ENCODE measurements around the gene OSMR.

Gene OSMR

DNA sequence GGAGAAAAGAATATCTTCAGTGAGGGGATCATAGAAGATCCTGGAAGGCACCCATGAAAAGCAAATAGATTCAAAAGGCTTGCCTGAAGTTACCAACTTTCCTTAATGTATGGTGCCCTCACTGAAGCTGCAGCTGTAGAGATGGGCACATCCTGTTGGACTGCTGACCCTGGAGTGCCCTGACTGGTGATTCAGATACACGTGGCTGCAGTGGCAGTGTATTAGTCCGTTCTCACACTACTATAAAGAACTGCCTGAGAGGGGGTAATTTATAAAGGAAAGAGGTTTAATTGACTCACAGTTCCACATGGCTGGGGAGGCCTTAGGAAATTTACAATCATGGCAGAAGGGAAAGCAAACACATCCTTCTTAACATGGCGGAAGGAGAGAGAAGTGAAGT, 80.3 kb downstream of the OSMR start:
- Histone ChIP-seq H3K9me3 (ENCODE audit: low read length) (no peaks in the 10 kb centered on the region), H2AFZ (ENCODE audit: low read depth, low read length) (no peak overlapping the region), H3K27me3 (ENCODE audit: insufficient read depth, low read length) (no peaks in the 10 kb centered on the region), H3K36me3 (ENCODE audit: insufficient read depth, low read length) (no peaks in the 10 kb centered on the region), H3K4me3 (ENCODE audit: low read length) (no peak overlapping the region), H3K4me1 (ENCODE audit: insufficient read depth, low read length) (no peaks in the 10 kb centered on the region)

DNA sequence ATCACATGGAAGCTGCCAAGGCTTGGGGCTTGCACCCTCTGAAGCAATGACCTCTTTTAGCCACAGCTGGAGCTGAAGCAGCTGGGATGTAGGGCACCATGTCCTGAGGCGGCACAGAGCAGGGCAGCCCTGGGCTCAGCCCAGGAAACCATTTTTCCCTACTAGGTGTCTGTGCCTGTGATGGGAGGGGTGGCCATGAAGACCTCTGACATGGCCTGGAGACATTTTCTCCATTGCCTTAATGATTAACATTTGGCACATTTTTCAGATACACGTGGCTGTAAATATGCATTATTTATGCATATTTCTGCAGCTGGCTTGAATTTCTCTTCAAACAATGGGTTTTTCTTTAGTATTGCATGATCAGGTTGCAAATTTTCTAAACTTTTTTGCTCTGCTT, 81.7 kb downstream of the OSMR start:
- Histone ChIP-seq H2AFZ (ENCODE audit: low read depth, low read length) (no peak overlapping the region), H3K36me3 (ENCODE audit: insufficient read depth, low read length) (no peaks in the 10 kb centered on the region), H3K9me3 (ENCODE audit: low read length) (no peaks in the 10 kb centered on the region), H3K27me3 (ENCODE audit: insufficient read depth, low read length) (no peaks in the 10 kb centered on the region), H3K4me1 (ENCODE audit: insufficient read depth, low read length) (no peaks in the 10 kb centered on the region), H3K4me3 (ENCODE audit: low read length) (no peak overlapping the region)

DNA sequence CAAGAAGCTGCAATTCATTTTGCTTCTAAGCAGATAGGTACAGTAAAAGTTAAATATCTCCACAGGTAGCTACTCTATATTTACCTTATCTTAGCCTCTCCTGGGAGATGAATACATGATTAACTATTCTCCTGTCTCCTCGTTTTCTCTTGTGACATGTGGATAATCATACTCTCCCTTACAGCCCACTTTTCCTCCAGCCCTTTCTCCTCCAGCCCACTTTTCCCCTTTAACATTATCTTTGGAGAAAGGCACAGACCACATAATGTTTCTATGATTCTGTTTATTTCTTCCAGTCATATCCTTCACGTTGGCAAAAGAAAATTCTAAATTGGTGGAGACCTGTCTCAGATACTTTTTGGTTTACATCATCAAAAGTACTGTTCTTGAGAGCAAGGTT, 84.0 kb downstream of the OSMR start:
- no peak overlapping the region for H2AFZ ChIP-seq (ENCODE audit: low read depth, low read length)

DNA sequence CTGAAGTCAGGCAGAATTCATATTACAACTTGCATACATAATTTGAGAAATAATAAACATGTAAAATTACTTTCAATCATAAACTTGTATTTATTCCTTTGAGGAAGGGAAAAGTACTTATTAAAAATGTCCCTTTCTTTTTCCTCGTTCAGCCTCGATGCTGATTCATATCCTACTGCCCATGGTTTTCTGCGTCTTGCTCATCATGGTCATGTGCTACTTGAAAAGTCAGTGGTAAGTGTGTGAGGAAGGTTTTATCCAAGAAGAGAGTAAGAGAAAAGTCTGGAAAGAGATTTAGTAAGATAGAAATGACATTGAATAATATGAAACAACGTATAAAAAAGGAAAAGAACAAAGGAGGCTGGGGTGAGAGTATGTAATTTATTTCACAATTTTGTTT, 85.9 kb downstream of the OSMR start:
- Histone ChIP-seq H3K4me3 (ENCODE audit: low read length) (no peak overlapping the region), H3K9me3 (ENCODE audit: low read length) (no peaks in the 10 kb centered on the region), H3K27me3 (ENCODE audit: insufficient read depth, low read length) (no peaks in the 10 kb centered on the region), H3K36me3 (ENCODE audit: insufficient read depth, low read length) (no peaks in the 10 kb centered on the region), H2AFZ (ENCODE audit: low read depth, low read length) (no peak overlapping the region), H3K4me1 (ENCODE audit: insufficient read depth, low read length) (no peaks in the 10 kb centered on the region)

More for the DNA sequence above, 84.0 kb downstream of the OSMR start:
- Histone ChIP-seq H3K4me1 (ENCODE audit: insufficient read depth, low read length) (no peaks in the 10 kb centered on the region), H3K27me3 (ENCODE audit: insufficient read depth, low read length) (no peaks in the 10 kb centered on the region), H3K4me3 (ENCODE audit: low read length) (no peak overlapping the region), H3K36me3 (ENCODE audit: insufficient read depth, low read length) (no peaks in the 10 kb centered on the region), H3K9me3 (ENCODE audit: low read length) (no peaks in the 10 kb centered on the region)

DNA sequence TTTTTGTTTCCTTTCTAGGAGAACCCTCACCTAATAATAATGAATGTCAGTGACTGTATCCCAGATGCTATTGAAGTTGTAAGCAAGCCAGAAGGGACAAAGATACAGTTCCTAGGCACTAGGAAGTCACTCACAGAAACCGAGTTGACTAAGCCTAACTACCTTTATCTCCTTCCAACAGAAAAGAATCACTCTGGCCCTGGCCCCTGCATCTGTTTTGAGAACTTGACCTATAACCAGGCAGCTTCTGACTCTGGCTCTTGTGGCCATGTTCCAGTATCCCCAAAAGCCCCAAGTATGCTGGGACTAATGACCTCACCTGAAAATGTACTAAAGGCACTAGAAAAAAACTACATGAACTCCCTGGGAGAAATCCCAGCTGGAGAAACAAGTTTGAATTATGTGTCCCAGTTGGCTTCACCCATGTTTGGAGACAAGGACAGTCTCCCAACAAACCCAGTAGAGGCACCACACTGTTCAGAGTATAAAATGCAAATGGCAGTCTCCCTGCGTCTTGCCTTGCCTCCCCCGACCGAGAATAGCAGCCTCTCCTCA, 87.1 kb downstream of the OSMR start:
- Histone ChIP-seq H3K4me1 (ENCODE audit: insufficient read depth, low read length) (no peaks in the 10 kb centered on the region), H3K36me3 (ENCODE audit: insufficient read depth, low read length) (peaks cover 2% of the 10 kb centered on the region), H3K27me3 (ENCODE audit: insufficient read depth, low read length) (no peaks in the 10 kb centered on the region), H3K9me3 (ENCODE audit: low read length) (no peaks in the 10 kb centered on the region), H2AFZ (ENCODE audit: low read depth, low read length) (no peak overlapping the region), H3K4me3 (ENCODE audit: low read length) (no peak overlapping the region)

DNA sequence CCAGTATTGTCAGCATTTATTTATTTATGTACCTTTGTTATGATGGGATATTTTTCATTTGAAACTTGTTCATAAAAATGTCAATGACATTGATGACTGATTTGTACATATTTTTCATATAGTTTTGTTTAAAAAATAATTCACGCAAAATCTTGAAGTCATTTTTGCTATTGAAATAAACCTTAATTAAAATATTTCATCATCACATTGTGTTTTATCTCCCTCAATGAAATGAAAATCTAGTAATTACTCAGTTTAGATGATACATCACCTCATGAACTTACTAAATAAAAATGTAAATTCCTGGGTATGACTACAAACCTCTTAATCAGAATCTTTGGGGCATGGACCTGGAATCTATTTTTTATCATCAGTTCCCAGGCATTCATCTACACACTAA, 89.6 kb downstream of the OSMR start:
- no peak overlapping the region for H2AFZ ChIP-seq (ENCODE audit: low read depth, low read length)
- H3K4me3 ChIP-seq (ENCODE audit: low read length), result no peak overlapping the region
- H3K4me1 ChIP-seq (ENCODE audit: insufficient read depth, low read length), result no peaks in the 10 kb centered on the region
- H3K9me3 ChIP-seq (ENCODE audit: low read length), result no peaks in the 10 kb centered on the region
- no peaks in the 10 kb centered on the region for H3K27me3 ChIP-seq (ENCODE audit: insufficient read depth, low read length)
- H3K36me3 ChIP-seq (ENCODE audit: insufficient read depth, low read length), result peaks cover 5% of the 10 kb centered on the region

DNA sequence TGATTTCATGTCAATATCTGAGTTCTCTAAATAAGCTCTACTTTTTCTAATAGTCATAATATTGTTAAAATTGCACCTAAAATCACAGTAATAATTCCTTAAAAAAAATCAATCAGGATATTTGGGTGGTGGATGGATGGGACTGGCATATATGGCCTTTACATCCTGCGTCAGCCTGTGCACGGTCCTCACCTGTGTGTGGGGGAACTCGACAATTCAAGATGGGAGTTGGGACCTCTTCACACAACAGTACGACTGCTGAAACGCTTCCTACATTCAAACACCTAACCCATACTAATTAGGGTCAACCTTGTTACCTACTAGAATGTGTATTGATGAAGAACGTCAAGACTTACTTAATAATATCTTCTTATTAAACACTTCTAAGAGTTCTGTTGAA, 90.5 kb downstream of the OSMR start:
- H2AFZ ChIP-seq (ENCODE audit: low read depth, low read length), result no peak overlapping the region
- H3K9me3 ChIP-seq (ENCODE audit: low read length), result no peaks in the 10 kb centered on the region
- H3K36me3 ChIP-seq (ENCODE audit: insufficient read depth, low read length), result peaks cover 8% of the 10 kb centered on the region
- H3K27me3 ChIP-seq (ENCODE audit: insufficient read depth, low read length), result no peaks in the 10 kb centered on the region
- H3K4me3 ChIP-seq (ENCODE audit: low read length), result no peak overlapping the region
- no peaks in the 10 kb centered on the region for H3K4me1 ChIP-seq (ENCODE audit: insufficient read depth, low read length)

DNA sequence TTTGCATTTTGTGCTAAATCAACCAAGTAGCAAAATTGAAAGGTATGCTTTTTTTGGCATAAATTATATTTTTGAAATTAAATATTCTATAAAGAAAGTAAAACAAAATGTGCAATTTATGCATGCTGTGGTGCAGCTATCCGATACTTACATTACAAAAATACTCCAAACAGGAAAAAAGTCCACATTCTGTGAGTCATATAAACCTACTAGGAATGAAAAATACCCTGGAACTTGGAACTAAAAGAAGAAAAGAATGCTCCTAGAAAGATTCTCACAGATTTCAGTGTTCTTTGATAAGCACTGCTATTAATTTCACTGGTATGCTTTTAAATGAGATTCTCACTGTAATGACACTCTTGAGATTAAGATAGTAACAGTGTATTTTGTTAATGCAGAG, 92.6 kb downstream of the OSMR start:
- H3K36me3 ChIP-seq (ENCODE audit: insufficient read depth, low read length), result peaks cover 22% of the 10 kb centered on the region
- H2AFZ ChIP-seq (ENCODE audit: low read depth, low read length), result no peak overlapping the region
- no peaks in the 10 kb centered on the region for H3K4me1 ChIP-seq (ENCODE audit: insufficient read depth, low read length)
- H3K27me3 ChIP-seq (ENCODE audit: insufficient read depth, low read length), result no peaks in the 10 kb centered on the region
- no peak overlapping the region for H3K4me3 ChIP-seq (ENCODE audit: low read length)
- no peaks in the 10 kb centered on the region for H3K9me3 ChIP-seq (ENCODE audit: low read length)

DNA sequence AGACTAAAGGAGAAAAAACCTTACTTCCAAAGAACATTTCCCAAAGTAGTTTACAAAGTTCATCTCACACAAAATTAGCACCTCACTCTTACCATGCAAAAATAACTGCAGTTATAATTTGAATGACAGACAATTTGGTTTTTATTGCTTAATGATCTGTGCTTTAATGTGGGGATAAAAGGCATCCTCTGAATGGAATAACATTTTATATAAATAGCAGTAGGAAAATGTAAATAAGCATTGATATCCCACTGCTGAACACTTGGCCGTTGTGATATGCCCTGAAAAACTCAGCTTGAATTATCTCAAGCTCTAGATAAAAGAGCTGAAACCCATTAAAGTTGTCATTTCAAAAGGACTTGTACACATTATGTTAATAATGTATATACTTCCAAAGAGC, 93.2 kb downstream of the OSMR start:
- Histone ChIP-seq H3K4me1 (ENCODE audit: insufficient read depth, low read length) (no peaks in the 10 kb centered on the region), H3K4me3 (ENCODE audit: low read length) (no peak overlapping the region), H2AFZ (ENCODE audit: low read depth, low read length) (no peak overlapping the region), H3K27me3 (ENCODE audit: insufficient read depth, low read length) (no peaks in the 10 kb centered on the region), H3K36me3 (ENCODE audit: insufficient read depth, low read length) (peaks cover 22% of the 10 kb centered on the region), H3K9me3 (ENCODE audit: low read length) (no peaks in the 10 kb centered on the region)

DNA sequence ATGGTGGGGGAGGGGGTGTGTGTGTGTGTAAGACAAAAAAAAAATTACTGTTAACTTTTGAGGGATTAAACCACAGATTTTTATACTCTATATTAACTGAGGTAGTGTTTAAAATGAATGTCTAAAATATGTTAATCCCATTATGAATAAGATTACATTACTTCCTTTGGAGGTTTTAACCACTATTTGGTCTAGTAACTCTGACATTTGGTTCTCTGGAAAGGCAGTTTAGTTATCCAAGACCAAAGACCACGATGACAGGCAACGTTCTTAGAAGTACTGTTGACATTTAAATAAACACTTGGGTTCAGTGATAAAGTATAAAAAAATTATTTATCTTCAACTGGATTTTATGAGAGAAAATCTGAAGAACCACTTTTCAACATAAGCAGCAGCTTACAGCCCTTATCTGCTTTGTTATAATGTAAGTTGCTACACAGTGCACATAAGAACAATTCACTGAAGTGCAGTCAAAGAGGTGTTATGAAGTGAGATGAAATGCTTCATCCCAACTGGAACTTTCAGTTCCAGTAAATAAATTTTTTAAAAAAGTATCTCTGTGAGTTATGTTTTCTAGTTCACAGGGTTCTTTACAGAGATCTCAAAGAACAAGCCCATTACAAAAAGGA, 94.5 kb downstream of the OSMR start:
- H3K9me3 ChIP-seq (ENCODE audit: low read length), result no peaks in the 10 kb centered on the region
- no peaks in the 10 kb centered on the region for H3K27me3 ChIP-seq (ENCODE audit: insufficient read depth, low read length)
- H2AFZ ChIP-seq (ENCODE audit: low read depth, low read length), result no peak overlapping the region
- H3K4me3 ChIP-seq (ENCODE audit: low read length), result no peak overlapping the region
- H3K36me3 ChIP-seq (ENCODE audit: insufficient read depth, low read length), result peaks cover 34% of the 10 kb centered on the region
- no peaks in the 10 kb centered on the region for H3K4me1 ChIP-seq (ENCODE audit: insufficient read depth, low read length)

DNA sequence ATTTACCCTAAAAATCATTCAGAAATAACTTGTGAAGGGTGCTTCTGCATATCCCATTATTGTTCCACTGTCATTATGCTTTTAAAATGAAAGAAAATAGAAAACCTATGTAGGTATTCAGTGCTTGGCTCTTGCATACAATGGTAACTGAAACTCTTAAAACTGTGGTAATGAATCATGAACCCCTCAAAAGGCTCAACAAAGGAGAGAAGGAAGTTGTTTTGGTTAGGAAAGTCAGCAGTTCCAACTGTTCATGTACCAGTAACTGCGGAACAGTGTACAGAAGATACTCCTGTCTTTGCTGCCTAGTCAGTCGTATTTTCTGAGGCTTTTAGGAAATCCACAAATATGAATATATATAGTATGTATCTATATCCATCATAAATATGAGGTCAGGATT, 96.1 kb downstream of the OSMR start:
- Histone ChIP-seq H3K4me3 (ENCODE audit: low read length) (no peak overlapping the region), H3K36me3 (ENCODE audit: insufficient read depth, low read length) (peaks cover 42% of the 10 kb centered on the region)

DNA sequence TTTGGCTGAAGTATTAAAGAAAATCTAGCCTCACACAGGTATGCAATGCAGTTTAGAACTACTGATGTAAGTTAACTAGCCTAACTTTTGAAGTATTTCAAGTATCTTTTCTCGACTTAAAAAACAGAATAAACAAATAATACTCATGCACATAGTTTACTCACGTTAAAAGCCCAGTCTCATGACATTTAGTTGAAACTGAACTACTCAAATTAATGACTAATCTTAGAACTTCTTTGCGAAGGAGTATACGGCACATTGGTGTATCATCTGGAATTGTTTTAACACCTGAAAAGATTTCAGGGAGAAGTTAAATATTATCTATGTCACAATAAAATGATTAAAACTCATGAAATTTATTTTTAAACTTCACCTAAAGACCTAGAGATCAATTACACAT, 98.5 kb downstream of the OSMR start:
- Histone ChIP-seq H3K36me3 (ENCODE audit: insufficient read depth, low read length) (peaks cover 54% of the 10 kb centered on the region), H2AFZ (ENCODE audit: low read depth, low read length) (no peak overlapping the region)

More for the DNA sequence above, 96.1 kb downstream of the OSMR start:
- no peak overlapping the region for H2AFZ ChIP-seq (ENCODE audit: low read depth, low read length)
- H3K27me3 ChIP-seq (ENCODE audit: insufficient read depth, low read length), result no peaks in the 10 kb centered on the region
- H3K4me1 ChIP-seq (ENCODE audit: insufficient read depth, low read length), result no peaks in the 10 kb centered on the region
- no peaks in the 10 kb centered on the region for H3K9me3 ChIP-seq (ENCODE audit: low read length)

DNA sequence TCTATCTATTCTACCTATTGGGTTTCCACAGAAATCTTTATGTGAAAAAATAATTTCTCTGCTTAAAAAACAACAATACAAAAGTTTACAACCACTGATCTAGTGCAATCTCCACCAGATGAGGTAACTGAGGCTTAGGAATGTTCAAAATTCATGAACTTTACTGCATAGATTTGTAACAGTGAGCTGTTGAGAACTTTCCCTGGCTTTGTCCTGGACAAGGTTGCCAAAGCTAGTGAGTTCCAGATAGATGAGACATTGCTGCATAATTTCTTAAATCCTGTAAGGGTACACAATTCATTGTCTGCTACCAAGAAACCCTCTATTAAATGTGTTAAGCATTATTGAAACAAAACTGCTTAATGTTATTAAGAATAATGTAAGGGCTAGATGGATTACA, 102.7 kb downstream of the OSMR start:
- H3K9me3 ChIP-seq (ENCODE audit: low read length), result no peaks in the 10 kb centered on the region
- H3K4me1 ChIP-seq (ENCODE audit: insufficient read depth, low read length), result no peaks in the 10 kb centered on the region
- H3K27me3 ChIP-seq (ENCODE audit: insufficient read depth, low read length), result no peaks in the 10 kb centered on the region
- H3K4me3 ChIP-seq (ENCODE audit: low read length), result no peak overlapping the region
- H2AFZ ChIP-seq (ENCODE audit: low read depth, low read length), result no peak overlapping the region
- H3K36me3 ChIP-seq (ENCODE audit: insufficient read depth, low read length), result peaks cover 70% of the 10 kb centered on the region

More for the DNA sequence above, 98.5 kb downstream of the OSMR start:
- Histone ChIP-seq H3K4me1 (ENCODE audit: insufficient read depth, low read length) (no peaks in the 10 kb centered on the region), H3K27me3 (ENCODE audit: insufficient read depth, low read length) (no peaks in the 10 kb centered on the region), H3K9me3 (ENCODE audit: low read length) (no peaks in the 10 kb centered on the region), H3K4me3 (ENCODE audit: low read length) (no peak overlapping the region)

DNA sequence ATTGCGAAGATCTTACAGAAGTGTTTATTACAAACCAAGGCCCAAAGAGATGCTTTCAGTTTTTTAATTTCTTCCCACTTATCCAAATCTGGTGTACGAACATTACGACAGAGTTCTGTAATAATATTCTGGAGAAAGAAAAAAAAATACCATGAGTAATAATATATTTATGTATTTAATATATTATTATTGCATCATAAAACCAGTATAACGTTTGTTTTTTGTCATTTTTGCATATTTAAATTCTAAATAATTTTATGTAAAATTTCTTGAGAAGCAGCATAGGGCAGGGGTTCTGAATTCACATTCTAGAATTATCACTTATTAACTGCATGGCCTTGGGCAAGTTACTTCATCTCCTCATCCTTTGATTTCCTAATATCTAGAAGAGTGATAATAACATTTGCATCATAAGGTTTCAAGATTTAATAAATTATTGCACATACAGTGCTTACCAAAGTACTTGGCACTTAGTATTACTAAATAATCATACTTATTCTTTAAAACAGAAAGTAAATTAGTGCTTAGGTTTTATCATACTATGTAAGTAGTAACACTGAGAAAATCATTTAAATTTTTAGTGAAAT, 107.7 kb downstream of the OSMR start:
- no peaks in the 10 kb centered on the region for H3K9me3 ChIP-seq (ENCODE audit: low read length)
- H3K36me3 ChIP-seq (ENCODE audit: insufficient read depth, low read length), result peaks cover 78% of the 10 kb centered on the region
- H3K4me3 ChIP-seq (ENCODE audit: low read length), result no peak overlapping the region
- H2AFZ ChIP-seq (ENCODE audit: low read depth, low read length), result no peak overlapping the region
- no peaks in the 10 kb centered on the region for H3K4me1 ChIP-seq (ENCODE audit: insufficient read depth, low read length)
- no peaks in the 10 kb centered on the region for H3K27me3 ChIP-seq (ENCODE audit: insufficient read depth, low read length)
